Stimulated activated naive B cell treated with anti-CD40 and anti-IgM and Interleukin-4, amounts not matched to agents 10 μg/mL and 1 μg/mL and 100 μg/mL, for 72 hours (primary cell): Measurements from ENCODE around the gene MTERF4.

ENCODE experiments used
- ATAC-seq, 2 donors: fragments of 150-1000 bp; cut with Tn5 transposase; replicated peaks; 2 replicates each; pipeline ENCODE4 v1.10.0; 2021; ENCODE audit warnings: moderate library complexity in 1 of 2
- DNase-seq: peaks from one replicate; pipeline ENCODE4 v3.0.0; 2021
- H3K27ac Mint-ChIP-seq: one replicate; pipeline ENCODE4 v1.8.0; 2022; ENCODE audit warnings: mild to moderate bottlenecking, mixed read lengths
- H3K27me3 Mint-ChIP-seq, 2 donors: one replicate each; pipeline ENCODE4 v1.8.0; 2022; ENCODE audit warnings: mixed read lengths in 2 of 2
- H3K36me3 Mint-ChIP-seq, 2 donors: one replicate each; pipeline ENCODE4 v1.8.0; 2022; ENCODE audit warnings: mixed read lengths in 2 of 2, mild to moderate bottlenecking in 1 of 2
- H3K4me1 Mint-ChIP-seq, 2 donors: one replicate each; pipeline ENCODE4 v1.8.0; 2022; ENCODE audit warnings: mixed read lengths in 2 of 2, mild to moderate bottlenecking in 1 of 2
- H3K4me3 Mint-ChIP-seq, 2 donors: one replicate each; pipeline ENCODE4 v1.8.0; 2022; ENCODE audit warnings: mild to moderate bottlenecking in 2 of 2, mixed read lengths in 2 of 2, moderate library complexity in 1 of 2
- H3K9me3 Mint-ChIP-seq, 2 donors: one replicate each; pipeline ENCODE4 v1.8.0; 2022; ENCODE audit warnings: mixed read lengths in 2 of 2, mild to moderate bottlenecking in 1 of 2

The MTERF4 gene

DNA sequence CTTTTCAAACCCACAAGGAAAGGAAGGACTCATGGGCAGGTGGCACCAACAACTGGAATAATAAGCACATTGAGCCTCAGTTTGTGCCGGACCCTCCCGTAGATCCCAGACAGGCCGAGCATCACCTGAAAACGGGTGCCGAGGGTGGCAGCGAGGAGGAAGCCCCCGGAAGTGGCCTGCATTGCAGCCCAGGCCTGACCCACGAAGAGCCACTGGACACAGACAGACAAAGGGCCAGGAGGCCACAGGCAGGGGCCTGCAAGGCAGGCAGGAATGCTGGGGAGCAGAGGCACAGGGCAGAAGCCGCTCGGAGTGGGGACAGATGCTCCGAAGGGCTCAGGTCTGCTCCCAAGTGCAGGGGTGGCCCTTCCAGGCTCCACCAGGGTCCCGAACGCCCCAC lies 31.7 kb downstream of the MTERF4 start:
- DNase-seq, result no peak
- no peak for ATAC-seq
- no peak overlapping the region for H3K27ac Mint-ChIP-seq
- no peak overlapping the region for H3K4me3 Mint-ChIP-seq
- H3K9me3 Mint-ChIP-seq, result no peaks in the 10 kb centered on the region
- H3K27me3 Mint-ChIP-seq, result no peaks in the 10 kb centered on the region
- H3K36me3 Mint-ChIP-seq, result peaks cover 21 to 24% of the 10 kb centered on the region in 2 donors
- no peaks in the 10 kb centered on the region for H3K4me1 Mint-ChIP-seq

DNA sequence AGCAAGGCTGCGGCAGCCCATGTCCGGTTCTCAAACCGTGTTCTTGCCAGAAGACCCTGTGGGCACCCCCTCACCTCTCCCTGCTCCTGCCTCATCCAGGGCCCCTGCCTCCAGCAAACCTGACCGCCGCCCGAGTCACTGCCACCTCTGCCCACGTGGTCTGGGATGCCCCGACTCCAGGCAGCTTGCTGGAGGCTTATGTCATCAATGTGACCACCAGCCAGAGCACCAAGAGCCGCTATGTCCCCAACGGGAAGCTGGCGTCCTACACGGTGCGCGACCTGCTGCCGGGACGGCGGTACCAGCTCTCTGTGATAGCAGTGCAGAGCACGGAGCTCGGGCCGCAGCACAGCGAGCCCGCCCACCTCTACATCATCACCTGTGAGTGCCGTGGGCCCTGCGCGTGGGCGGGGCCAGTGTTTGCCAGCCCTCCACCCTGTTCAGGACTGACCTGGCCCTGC lies 32.2 kb downstream of the MTERF4 start:
- Mint-ChIP-seq H3K27me3 (no peaks in the 10 kb centered on the region), H3K4me3 (no peak overlapping the region), H3K36me3 (peaks cover 16 to 19% of the 10 kb centered on the region in 2 donors), H3K4me1 (no peaks in the 10 kb centered on the region), H3K27ac (no peak overlapping the region), H3K9me3 (no peaks in the 10 kb centered on the region)
- ATAC-seq, result no peak
- DNase-seq, result no peak

DNA sequence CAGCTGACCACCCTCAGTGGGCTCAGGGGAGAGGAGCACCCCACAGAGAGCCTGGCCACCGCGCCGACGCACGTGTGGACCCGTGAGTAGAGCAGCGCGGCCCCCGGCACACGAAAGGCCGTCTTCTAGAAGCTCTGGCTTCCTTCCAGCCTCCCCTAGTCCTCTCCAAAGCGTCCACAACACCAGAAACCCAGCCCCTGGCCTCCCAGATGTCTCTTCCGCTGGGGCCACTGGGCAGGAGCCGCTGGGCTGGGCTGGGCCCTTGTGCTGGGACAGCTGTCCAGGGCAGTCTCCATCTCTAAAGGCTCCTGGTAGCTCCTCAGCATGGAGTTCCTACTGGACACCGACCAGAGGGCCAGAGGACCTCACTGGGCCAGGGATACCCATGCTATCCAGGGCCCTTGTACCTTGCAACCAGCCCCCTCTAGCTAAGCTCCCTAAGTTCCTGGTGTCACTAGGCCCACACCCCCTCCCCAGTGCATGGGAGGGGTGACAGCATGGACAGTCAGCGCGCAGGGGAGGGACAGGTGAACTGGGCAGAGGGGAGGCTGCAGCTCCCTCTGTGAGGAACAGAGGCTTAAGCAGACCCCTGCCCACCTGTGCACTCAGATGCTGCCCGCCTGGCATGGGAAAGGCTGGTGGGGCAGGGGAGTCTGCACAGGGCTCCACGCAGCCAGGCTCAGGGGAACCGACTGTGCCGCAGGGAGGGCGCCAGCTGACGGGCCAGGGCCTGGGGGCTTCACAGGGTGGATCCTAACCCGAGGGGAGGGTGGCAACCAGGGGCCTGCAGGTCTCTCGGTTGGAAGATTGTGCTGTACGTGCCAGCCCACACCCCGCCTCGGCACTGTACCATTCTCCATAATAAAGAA lies 32.9 kb downstream of the MTERF4 start:
- Mint-ChIP-seq H3K27me3 (peaks cover 2 to 3% of the 10 kb centered on the region in 2 donors), H3K4me3 (no peak overlapping the region), H3K27ac (no peak overlapping the region), H3K4me1 (peaks cover 3% of the 10 kb centered on the region in 2 donors), H3K36me3 (peaks cover 12% of the 10 kb centered on the region in 2 donors), H3K9me3 (no peaks in the 10 kb centered on the region)
- no peak for DNase-seq
- no peak for ATAC-seq

DNA sequence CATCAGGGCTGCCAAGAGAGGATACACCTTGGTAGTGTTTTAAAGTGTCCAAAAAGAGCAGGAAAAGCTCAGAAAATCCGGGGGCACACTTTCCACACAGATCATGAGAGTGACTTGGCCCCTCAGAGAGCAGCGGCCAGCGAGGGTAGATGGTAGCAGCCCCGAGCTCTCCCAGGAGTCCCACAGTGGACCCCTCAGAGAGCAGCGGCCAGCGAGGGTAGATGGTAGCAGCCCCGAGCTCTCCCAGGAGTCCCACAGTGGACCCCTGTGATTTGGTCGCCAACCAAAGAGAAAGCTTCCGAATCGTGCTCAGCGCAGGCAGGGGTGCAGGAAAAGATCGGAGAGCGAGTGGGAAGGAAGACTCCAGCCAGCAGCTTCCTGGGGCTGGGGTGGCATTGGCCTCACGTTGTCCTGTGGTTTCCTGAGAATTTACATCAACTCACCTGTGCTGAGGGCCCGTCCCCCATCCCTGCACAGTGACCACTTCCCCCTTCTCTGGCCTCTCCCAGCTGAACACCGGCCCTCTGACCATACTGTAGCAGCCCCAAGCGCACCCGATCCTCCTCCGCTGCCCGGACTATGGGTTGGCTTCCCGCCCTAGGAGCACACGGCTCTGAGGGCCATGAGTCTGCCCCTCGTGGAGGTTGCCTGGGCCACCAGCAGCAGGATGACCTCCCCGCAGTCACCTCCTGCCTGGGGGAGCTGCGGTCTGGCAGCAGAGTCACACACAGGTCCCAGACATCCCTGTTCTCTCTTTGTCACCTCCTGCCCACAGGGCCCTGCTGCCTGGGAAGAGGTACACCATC lies 33.7 kb downstream of the MTERF4 start:
- no peaks in the 10 kb centered on the region for H3K9me3 Mint-ChIP-seq
- peaks cover 8 to 9% of the 10 kb centered on the region in 2 donors for H3K36me3 Mint-ChIP-seq
- ATAC-seq (no peak), DNase-seq (no peak)
- no peak overlapping the region for H3K27ac Mint-ChIP-seq
- peaks cover 3 to 9% of the 10 kb centered on the region in 2 donors for H3K27me3 Mint-ChIP-seq
- H3K4me3 Mint-ChIP-seq, result no peak overlapping the region
- H3K4me1 Mint-ChIP-seq, result peaks cover 6 to 11% of the 10 kb centered on the region in 2 donors

DNA sequence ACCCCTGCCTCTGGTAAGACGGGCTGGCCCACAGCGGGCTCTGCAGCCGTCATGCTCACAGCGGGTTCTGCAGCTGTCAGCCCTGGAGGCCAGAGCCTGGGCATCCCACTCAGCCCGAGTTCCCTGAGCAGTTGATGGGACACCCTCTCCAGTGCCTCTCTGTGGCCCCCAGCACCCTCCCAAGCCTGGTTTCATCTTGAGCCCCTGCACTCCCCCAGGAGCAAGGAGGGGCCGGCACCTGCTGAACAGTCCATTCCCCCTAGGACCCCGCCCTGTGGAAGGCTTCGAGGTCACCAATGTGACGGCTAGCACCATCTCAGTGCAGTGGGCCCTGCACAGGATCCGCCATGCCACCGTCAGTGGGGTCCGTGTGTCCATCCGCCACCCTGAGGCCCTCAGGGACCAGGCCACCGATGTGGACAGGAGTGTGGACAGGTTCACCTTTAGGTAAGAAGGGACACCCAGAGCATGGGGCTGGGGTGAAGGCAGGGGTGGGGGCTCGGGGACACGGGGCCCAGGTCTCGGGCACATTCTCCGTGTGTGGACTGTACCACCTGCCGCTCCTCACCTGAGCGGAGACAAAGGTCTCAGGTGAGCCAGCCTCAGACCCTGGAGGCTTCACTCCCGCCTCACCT lies 34.5 kb downstream of the MTERF4 start:
- H3K9me3 Mint-ChIP-seq, result no peaks in the 10 kb centered on the region
- ATAC-seq, result no peak
- H3K27me3 Mint-ChIP-seq, result peaks cover 3 to 16% of the 10 kb centered on the region in 2 donors
- no peak for DNase-seq
- no peak overlapping the region for H3K4me3 Mint-ChIP-seq
- H3K4me1 Mint-ChIP-seq, result peaks cover 6 to 11% of the 10 kb centered on the region in 2 donors
- H3K27ac Mint-ChIP-seq, result no peak overlapping the region
- peaks cover 8 to 9% of the 10 kb centered on the region in 2 donors for H3K36me3 Mint-ChIP-seq

DNA sequence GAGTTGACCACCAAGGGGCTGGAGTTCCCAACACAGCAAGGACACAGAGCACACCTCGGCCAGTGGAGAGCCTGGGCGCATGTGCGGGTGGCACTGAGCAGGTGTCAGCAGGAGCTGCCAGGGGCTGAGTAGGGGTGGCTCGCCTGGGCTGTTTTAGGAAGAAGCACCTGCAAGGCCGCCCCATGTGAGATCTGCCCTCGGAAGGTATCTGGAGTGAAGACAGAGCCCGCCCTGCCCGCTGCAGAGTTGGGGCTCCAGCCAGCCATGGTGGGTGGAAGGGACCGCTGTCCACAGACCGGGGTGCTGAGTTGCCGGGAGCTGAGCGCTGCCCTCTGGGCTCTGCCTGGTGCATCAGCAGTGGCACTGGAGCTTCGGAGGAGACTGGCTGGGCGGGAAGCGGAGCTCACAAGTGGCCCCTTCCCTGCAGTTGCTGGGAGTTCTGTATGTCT lies 35.2 kb downstream of the MTERF4 start:
- DNase-seq (no peak), ATAC-seq (no peak)
- Mint-ChIP-seq H3K27ac (no peak overlapping the region), H3K4me3 (no peak overlapping the region), H3K36me3 (peaks cover 8 to 9% of the 10 kb centered on the region in 2 donors), H3K9me3 (no peaks in the 10 kb centered on the region), H3K4me1 (peaks cover 6 to 11% of the 10 kb centered on the region in 2 donors), H3K27me3 (peaks cover 3 to 17% of the 10 kb centered on the region in 2 donors)

DNA sequence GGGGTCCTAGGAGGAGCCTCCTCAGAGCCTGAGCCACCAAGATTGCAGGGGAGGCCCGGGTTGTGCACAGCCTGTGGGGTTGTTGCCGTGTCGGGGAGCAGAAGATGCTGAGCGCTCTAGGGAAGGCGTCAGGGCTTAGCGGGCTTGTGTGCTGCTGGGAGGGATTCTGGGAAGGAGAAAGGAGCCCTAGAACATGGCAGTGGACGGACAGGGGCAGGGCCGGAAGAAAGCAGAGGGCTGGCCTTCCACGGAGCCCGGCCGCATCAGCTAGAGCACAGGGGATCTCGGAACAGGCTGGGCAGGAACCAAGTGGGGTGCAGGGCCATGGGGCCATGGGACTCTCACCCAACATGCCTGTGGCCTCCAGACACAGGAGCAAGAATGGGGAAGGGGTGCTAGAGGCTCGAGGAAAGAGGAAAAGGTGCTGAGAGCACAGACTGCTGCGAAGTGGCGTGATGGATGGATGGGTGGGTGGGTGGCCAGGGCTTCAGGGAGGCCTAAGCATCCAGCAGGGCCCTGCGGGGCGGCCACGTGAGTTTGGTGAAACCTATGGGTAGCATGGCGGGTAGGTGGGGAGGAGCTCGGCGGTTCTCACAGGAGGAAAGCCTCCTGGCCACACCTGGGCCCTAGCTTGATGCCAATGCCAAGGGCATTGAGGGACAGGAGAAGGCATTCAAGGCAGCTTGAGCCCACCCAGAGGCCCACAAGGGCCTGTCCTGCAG lies 35.8 kb downstream of the MTERF4 start:
- H3K36me3 Mint-ChIP-seq, result peaks cover 8 to 9% of the 10 kb centered on the region in 2 donors
- H3K4me3 Mint-ChIP-seq, result no peak overlapping the region
- H3K27ac Mint-ChIP-seq, result no peak overlapping the region
- no peak for DNase-seq
- H3K4me1 Mint-ChIP-seq, result peaks cover 6 to 11% of the 10 kb centered on the region in 2 donors
- peaks cover 3 to 17% of the 10 kb centered on the region in 2 donors for H3K27me3 Mint-ChIP-seq
- ATAC-seq, result no peak
- no peaks in the 10 kb centered on the region for H3K9me3 Mint-ChIP-seq

DNA sequence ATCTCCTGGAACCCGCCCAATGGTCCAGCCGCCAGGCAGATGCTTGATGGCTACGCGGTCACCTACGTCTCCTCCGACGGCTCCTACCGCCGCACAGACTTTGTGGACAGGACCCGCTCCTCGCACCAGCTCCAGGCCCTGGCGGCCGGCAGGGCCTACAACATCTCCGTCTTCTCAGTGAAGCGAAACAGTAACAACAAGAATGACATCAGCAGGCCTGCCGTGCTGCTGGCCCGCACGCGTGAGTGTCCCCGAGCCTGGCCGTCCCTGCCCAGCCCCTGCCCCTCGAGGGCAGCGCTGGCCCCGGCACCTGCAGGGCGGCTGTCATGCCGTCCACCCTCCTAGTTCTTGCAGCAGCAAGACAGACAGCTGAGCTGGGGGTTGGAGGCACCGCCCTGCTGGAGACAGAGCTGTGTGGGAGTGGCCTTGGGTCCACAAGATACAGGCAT lies 36.7 kb downstream of the MTERF4 start:
- no peak overlapping the region for H3K27ac Mint-ChIP-seq
- ATAC-seq, result no peak
- peaks cover 4 to 5% of the 10 kb centered on the region in 2 donors for H3K36me3 Mint-ChIP-seq
- H3K4me1 Mint-ChIP-seq, result peaks cover 6 to 11% of the 10 kb centered on the region in 2 donors
- no peak for DNase-seq
- no peaks in the 10 kb centered on the region for H3K9me3 Mint-ChIP-seq
- peaks cover 3 to 23% of the 10 kb centered on the region in 2 donors for H3K27me3 Mint-ChIP-seq
- no peak overlapping the region for H3K4me3 Mint-ChIP-seq

DNA sequence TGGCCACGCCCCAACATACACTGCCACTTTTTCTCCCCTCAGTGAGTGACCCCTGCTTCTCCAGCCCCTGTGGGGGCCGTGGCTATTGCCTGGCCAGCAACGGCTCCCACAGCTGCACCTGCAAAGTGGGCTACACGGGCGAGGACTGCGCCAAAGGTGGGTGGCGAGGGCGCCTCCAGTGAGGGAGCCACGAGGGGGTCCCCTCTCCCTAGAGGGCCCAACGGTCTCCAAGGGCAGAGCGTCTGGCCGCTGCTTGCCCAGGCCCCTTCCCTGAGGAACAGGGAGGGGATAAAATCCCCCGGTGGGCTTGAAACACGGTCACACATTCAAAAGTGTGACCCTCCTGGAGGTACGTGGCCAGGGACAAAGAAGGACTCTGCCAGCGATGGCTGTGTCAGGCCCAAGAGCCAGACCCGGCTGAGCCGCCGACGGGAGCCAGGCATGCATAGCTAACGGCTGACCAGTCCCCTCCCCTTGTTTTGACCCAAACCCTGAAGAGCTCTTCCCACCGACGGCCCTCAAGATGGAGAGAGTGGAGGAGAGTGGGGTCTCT lies 37.2 kb downstream of the MTERF4 start:
- Mint-ChIP-seq H3K27me3 (peaks cover 3 to 23% of the 10 kb centered on the region in 2 donors), H3K27ac (peak overlapping the region; percentile 31), H3K36me3 (peaks cover 4 to 5% of the 10 kb centered on the region in 2 donors), H3K4me3 (no peak overlapping the region), H3K4me1 (peaks cover 6 to 11% of the 10 kb centered on the region in 2 donors), H3K9me3 (no peaks in the 10 kb centered on the region)
- no peak for ATAC-seq
- DNase-seq, result no peak

DNA sequence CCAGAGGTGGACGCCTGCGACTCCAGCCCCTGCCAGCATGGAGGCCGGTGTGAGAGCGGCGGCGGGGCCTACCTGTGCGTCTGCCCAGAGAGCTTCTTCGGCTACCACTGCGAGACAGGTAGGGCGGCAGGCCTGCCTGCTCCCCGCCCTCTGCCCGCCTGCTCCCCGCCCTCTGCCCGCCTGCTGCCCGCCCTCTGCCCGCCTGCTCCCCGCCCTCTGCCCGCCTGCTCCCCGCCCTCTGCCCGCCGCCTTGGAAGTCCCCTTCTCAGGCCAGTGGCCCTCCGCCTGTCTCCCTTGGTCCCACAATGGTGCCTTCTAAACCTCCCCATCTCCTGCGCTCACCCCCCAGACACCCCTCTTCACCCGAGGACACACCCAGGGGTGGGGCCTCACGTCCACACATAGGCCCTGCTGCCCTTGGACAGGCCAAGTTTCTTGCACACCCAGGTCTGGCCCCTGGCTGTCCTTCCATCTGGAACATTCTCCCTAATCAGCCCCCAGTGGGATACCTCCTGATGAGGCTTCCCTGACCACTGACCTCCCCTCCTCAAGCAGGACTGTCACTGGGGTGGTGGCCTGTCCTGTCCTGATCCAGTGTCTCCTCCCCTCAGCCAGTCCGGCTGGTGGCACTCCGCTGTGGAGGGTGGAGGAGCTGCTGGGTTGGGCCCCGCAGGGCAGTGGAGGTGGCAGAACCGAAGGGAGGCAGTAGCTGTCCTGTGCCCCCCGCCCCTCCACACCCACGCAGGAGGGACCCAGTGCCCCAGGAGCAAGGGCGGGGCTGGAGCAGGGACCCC lies 37.9 kb downstream of the MTERF4 start:
- Mint-ChIP-seq H3K27me3 (peaks cover 3 to 23% of the 10 kb centered on the region in 2 donors), H3K4me1 (peaks cover 6 to 11% of the 10 kb centered on the region in 2 donors), H3K9me3 (no peaks in the 10 kb centered on the region), H3K36me3 (peaks cover 4 to 5% of the 10 kb centered on the region in 2 donors), H3K4me3 (peak overlapping the region; percentile 60 to 71), H3K27ac (no peak overlapping the region)
- ATAC-seq (peak; percentile 80 to 84), DNase-seq (peak; percentile 47)

DNA sequence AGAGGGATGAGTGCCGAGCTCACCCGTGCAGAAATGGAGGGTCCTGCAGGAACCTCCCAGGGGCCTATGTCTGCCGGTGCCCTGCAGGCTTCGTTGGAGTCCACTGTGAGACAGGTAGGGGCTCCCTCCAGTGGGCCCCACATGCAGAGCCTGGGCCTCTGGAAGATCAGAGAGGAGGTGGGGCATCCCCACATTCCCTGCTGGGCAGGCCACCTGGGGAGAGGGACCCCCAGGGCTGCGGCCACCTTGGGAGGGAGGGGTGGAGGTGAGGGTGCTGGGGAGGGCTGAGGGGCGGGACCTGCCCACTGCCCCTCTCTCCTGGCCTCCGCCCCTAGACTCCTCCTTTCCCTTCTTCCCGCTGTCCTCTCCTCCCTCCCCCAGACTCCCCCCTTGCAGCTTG lies 38.5 kb downstream of the MTERF4 start:
- peak overlapping the region; percentile 47 to 71 for H3K4me3 Mint-ChIP-seq
- ATAC-seq, result peak in 1 of 2 donors; percentile 28
- no peak for DNase-seq
- H3K27me3 Mint-ChIP-seq, result peaks cover 3 to 23% of the 10 kb centered on the region in 2 donors
- H3K36me3 Mint-ChIP-seq, result peaks cover 0 to 5% of the 10 kb centered on the region in 2 donors
- H3K4me1 Mint-ChIP-seq, result peaks cover 6 to 11% of the 10 kb centered on the region in 2 donors
- H3K9me3 Mint-ChIP-seq, result no peaks in the 10 kb centered on the region
- H3K27ac Mint-ChIP-seq, result no peak overlapping the region

DNA sequence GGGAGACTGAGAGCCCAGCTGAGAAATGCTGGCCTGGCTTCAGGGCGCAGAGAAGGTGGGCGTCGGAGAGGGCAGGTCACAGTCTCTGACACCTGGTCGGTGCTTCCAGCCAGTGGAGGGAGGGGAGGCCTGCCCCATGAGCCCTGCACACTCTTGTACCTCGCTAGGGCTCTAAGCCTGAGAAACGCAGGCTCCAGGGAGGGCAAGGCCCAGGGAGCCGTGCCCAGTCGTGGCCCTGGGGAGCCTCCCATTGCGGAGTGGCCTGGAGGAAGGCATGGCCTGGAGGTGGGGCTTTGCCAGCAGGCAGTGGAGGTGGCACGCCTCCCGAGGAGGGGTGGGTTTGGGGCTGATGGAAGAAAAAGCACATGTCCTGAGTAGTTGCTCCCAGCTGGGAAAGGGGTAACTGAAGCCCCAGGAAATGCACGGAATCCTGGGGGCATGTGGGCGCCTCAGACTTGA lies 39.0 kb downstream of the MTERF4 start:
- Mint-ChIP-seq H3K27ac (peak overlapping the region; percentile 5), H3K4me1 (peaks cover 6 to 11% of the 10 kb centered on the region in 2 donors), H3K36me3 (peaks cover 1 to 5% of the 10 kb centered on the region in 2 donors), H3K4me3 (no peak overlapping the region), H3K27me3 (peaks cover 3 to 23% of the 10 kb centered on the region in 2 donors), H3K9me3 (no peaks in the 10 kb centered on the region)
- no peak for ATAC-seq
- no peak for DNase-seq
